CD4-positive, alpha-beta memory T cell (primary cell): ENCODE results near the gene NADK2. TPM values are rescaled to one million over a fixed set of nuclear protein-coding genes. Genes with fewer than 3 reads are reported as not detected.

Experiments
- CTCF ChIA-PET: fragments of 350-600 bp; sonication (Branson Sonifier 250); formaldehyde crosslinking; loops from one replicate; lab custom pipeline; 2021; ENCODE audit warnings: inconsistent platforms; ENCODE audit not compliant: partially characterized antibody; lab: Charles Lee
- POLR2A ChIA-PET: fragments of 350-600 bp; sonication (Branson Sonifier 250); formaldehyde crosslinking; loops from one replicate; lab custom pipeline; 2021; ENCODE audit not compliant: partially characterized antibody; lab: Charles Lee
- DNase-seq, 5 donors: peaks; one replicate each; pipeline versions ENCODE4 v3.0.0 to v3.0.0-alpha.2; 2020 to 2022; ENCODE audit warnings: mixed read lengths in 1 of 5
- H3K27ac ChIP-seq: one replicate; pipeline ENCODE4 v1.7.0; 2013; ENCODE audit warnings: low read depth, low read length
- H3K27me3 ChIP-seq: 2 replicates; pipeline ENCODE4 v1.7.0; 2013; ENCODE audit warnings: mild to moderate bottlenecking, low read length, moderate library complexity; ENCODE audit not compliant: insufficient read depth
- H3K36me3 ChIP-seq: 2 replicates; pipeline ENCODE4 v1.7.0; 2013; ENCODE audit warnings: mild to moderate bottlenecking, low read length, moderate library complexity; ENCODE audit not compliant: insufficient read depth
- H3K4me1 ChIP-seq: 2 replicates; pipeline ENCODE4 v1.7.0; 2013; ENCODE audit warnings: mild to moderate bottlenecking, low read length, moderate library complexity; ENCODE audit not compliant: insufficient read depth
- H3K4me3 ChIP-seq, 2 donors: one replicate each; pipeline ENCODE4 v1.7.0; 2013; ENCODE audit warnings: low read length in 2 of 2, mild to moderate bottlenecking in 1 of 2
- H3K9me3 ChIP-seq, 2 donors: one replicate each; pipeline ENCODE4 v1.7.0; 2013; ENCODE audit warnings: low read length in 2 of 2, control low read depth in 1 of 2; ENCODE audit not compliant: control insufficient read depth in 1 of 2
- H3K27ac Mint-ChIP-seq, 7 donors: one replicate each; pipeline ENCODE4 v1.8.0; 2020 to 2021; ENCODE audit warnings: mixed read lengths in 7 of 7, mild to moderate bottlenecking in 6 of 7, inconsistent platforms in 3 of 7, moderate library complexity in 3 of 7
- H3K27me3 Mint-ChIP-seq, 2 donors: one replicate each; pipeline ENCODE4 v1.8.0; 2020 to 2021; ENCODE audit warnings: mixed read lengths in 2 of 2
- H3K36me3 Mint-ChIP-seq, 2 donors: one replicate each; pipeline ENCODE4 v1.8.0; 2020 to 2021; ENCODE audit warnings: mixed read lengths in 2 of 2, inconsistent platforms in 1 of 2, mild to moderate bottlenecking in 1 of 2
- H3K4me1 Mint-ChIP-seq, 4 donors: one replicate each; pipeline ENCODE4 v1.8.0; 2020 to 2021; ENCODE audit warnings: mixed read lengths in 4 of 4, mild to moderate bottlenecking in 1 of 4
- H3K4me3 Mint-ChIP-seq, 8 donors: one replicate each; pipeline ENCODE4 v1.8.0; 2020 to 2021; ENCODE audit warnings: mixed read lengths in 8 of 8, mild to moderate bottlenecking in 7 of 8, moderate library complexity in 6 of 8, inconsistent platforms in 3 of 8
- H3K9me3 Mint-ChIP-seq, 8 donors: one replicate each; pipeline ENCODE4 v1.8.0; 2020 to 2021; ENCODE audit warnings: mixed read lengths in 8 of 8, mild to moderate bottlenecking in 5 of 8, inconsistent platforms in 3 of 8, moderate library complexity in 1 of 8
- intact Hi-C: fragments of 100-400 bp; cut with micrococcal nuclease; formaldehyde crosslinking; loops from one replicate; pipeline ENCODE4 v1.15.1; 2023
- polyA plus RNA-seq, 2 donors: library from polyadenylated mRNA; unstranded; fragments of 300-500 nt; fragmentation: Illumina TruSeq; gene quantifications; one replicate each; pipeline ENCODE4 v1.2.3, GENCODE V29; 2021
- total RNA-seq, 2 experiments: library from RNA; stranded (reverse); gene quantifications; one replicate each; pipeline ENCODE4 v1.2.3, GENCODE V29; 2021

Gene NADK2
- total and polyA plus RNA-seq, 4 experiments from 2014 or later: 5.8 to 14.5 (median 11.0) TPM

GRCh38 chr5:36264202-36264760 is 22.6 kb upstream of the NADK2 start:
- H3K27me3 Mint-ChIP-seq: peaks cover 23 to 29% of the 10 kb centered on the region in 2 donors
- ChIA-PET CTCF (interaction anchor here (1.4 to 2.0 kb wide), 3 partner anchors 9 to 244 kb away, joined by 4 to 11 read pairs (median 6); no protein-coding TSS in a partner anchor), POLR2A (no interaction called here)
- no peak overlapping the region for H3K27ac ChIP-seq
- no peaks in the 10 kb centered on the region for H3K4me1 Mint-ChIP-seq
- no peaks in the 10 kb centered on the region for H3K27me3 ChIP-seq
- H3K4me3 Mint-ChIP-seq: no peak overlapping the region
- H3K9me3 ChIP-seq: no peaks in the 10 kb centered on the region
- H3K36me3 ChIP-seq: no peaks in the 10 kb centered on the region
- H3K4me3 ChIP-seq: no peak overlapping the region
- H3K4me1 ChIP-seq: no peaks in the 10 kb centered on the region
- H3K36me3 Mint-ChIP-seq: no peaks in the 10 kb centered on the region
- no peak for DNase-seq
- intact Hi-C loops: no loop called here
- H3K27ac Mint-ChIP-seq: no peak overlapping the region
- no peaks in the 10 kb centered on the region for H3K9me3 Mint-ChIP-seq

- CTCF ChIA-PET: interaction anchor here (1.0 kb wide), 1 partner anchor 20 kb away, joined by 3 read pairs; no protein-coding TSS in a partner anchor
- intact Hi-C loops: no loop called here
These were observed 19.5 kb upstream of the NADK2 start for GRCh38 chr5:36261186-36261585.

GRCh38 chr5:36253575-36253974 is 11.8 kb upstream of the NADK2 start:
- no peak overlapping the region for H3K4me3 Mint-ChIP-seq
- DNase-seq: no peak
- Histone ChIP-seq H3K27ac (no peak overlapping the region), H3K4me3 (no peak overlapping the region), H3K36me3 (no peaks in the 10 kb centered on the region), H3K27me3 (no peaks in the 10 kb centered on the region), H3K9me3 (no peaks in the 10 kb centered on the region), H3K4me1 (no peaks in the 10 kb centered on the region)
- no peaks in the 10 kb centered on the region for H3K4me1 Mint-ChIP-seq
- H3K9me3 Mint-ChIP-seq: no peaks in the 10 kb centered on the region
- no peak overlapping the region for H3K27ac Mint-ChIP-seq
- ChIA-PET POLR2A (no interaction called here), CTCF (interaction anchor here (3.8 kb wide), 1 partner anchor 11 kb away, joined by 21 read pairs; the partner anchor contains the start of gene NADK2)
- intact Hi-C loops: no loop called here
- H3K36me3 Mint-ChIP-seq: no peaks in the 10 kb centered on the region
- peaks cover 9 to 22% of the 10 kb centered on the region in 2 donors for H3K27me3 Mint-ChIP-seq

More at GRCh38 chr5:36261186-36261585, 19.5 kb upstream of the NADK2 start:
- H3K4me1 ChIP-seq: no peaks in the 10 kb centered on the region
- no peak overlapping the region for H3K27ac ChIP-seq
- H3K36me3 ChIP-seq: no peaks in the 10 kb centered on the region
- no peaks in the 10 kb centered on the region for H3K9me3 ChIP-seq
- no peak overlapping the region for H3K4me3 ChIP-seq
- no peaks in the 10 kb centered on the region for H3K9me3 Mint-ChIP-seq
- no peaks in the 10 kb centered on the region for H3K4me1 Mint-ChIP-seq
- no peak overlapping the region for H3K4me3 Mint-ChIP-seq
- DNase-seq: no peak
- no peaks in the 10 kb centered on the region for H3K27me3 ChIP-seq
- H3K36me3 Mint-ChIP-seq: no peaks in the 10 kb centered on the region
- no peak overlapping the region for H3K27ac Mint-ChIP-seq
- POLR2A ChIA-PET: no interaction called here
- H3K27me3 Mint-ChIP-seq: peaks cover 27 to 28% of the 10 kb centered on the region in 2 donors

GRCh38 chr5:36252722-36253365 is 11.1 kb upstream of the NADK2 start:
- no peak overlapping the region for H3K27ac ChIP-seq
- H3K4me1 ChIP-seq: no peaks in the 10 kb centered on the region
- no peaks in the 10 kb centered on the region for H3K36me3 ChIP-seq
- ChIA-PET CTCF (interaction anchor here (3.8 kb wide), 1 partner anchor 11 kb away, joined by 21 read pairs; the partner anchor contains the start of gene NADK2), POLR2A (interaction anchor here (1.0 kb wide), 1 partner anchor 11 kb away, joined by 5 read pairs; the partner anchor contains the start of gene NADK2)
- no peaks in the 10 kb centered on the region for H3K9me3 Mint-ChIP-seq
- no peak overlapping the region for H3K27ac Mint-ChIP-seq
- H3K27me3 ChIP-seq: no peaks in the 10 kb centered on the region
- no peak for DNase-seq
- intact Hi-C loops: no loop called here
- no peaks in the 10 kb centered on the region for H3K36me3 Mint-ChIP-seq
- no peaks in the 10 kb centered on the region for H3K9me3 ChIP-seq
- no peak overlapping the region for H3K4me3 ChIP-seq
- H3K4me3 Mint-ChIP-seq: no peak overlapping the region
- H3K4me1 Mint-ChIP-seq: no peaks in the 10 kb centered on the region
- H3K27me3 Mint-ChIP-seq: peaks cover 6 to 18% of the 10 kb centered on the region in 2 donors

- CTCF ChIA-PET: interaction anchor here (0.9 to 3.8 kb wide), 2 partner anchors 9 to 14 kb away, joined by 3 to 21 read pairs; partner anchors contain the start of gene NADK2
- H3K27me3 ChIP-seq: no peaks in the 10 kb centered on the region
- intact Hi-C loops: no loop called here
- Mint-ChIP-seq H3K4me1 (no peaks in the 10 kb centered on the region), H3K27ac (no peak overlapping the region), H3K4me3 (no peak overlapping the region), H3K27me3 (peaks cover 6 to 16% of the 10 kb centered on the region in 2 donors), H3K9me3 (no peaks in the 10 kb centered on the region), H3K36me3 (no peaks in the 10 kb centered on the region)
- no peaks in the 10 kb centered on the region for H3K9me3 ChIP-seq
- POLR2A ChIA-PET: interaction anchor here (1.6 kb wide), 1 partner anchor 9 kb away, joined by 6 read pairs; the partner anchor contains the start of gene NADK2
- H3K4me1 ChIP-seq: no peaks in the 10 kb centered on the region
- H3K4me3 ChIP-seq: no peak overlapping the region
- H3K36me3 ChIP-seq: no peaks in the 10 kb centered on the region
- no peak overlapping the region for H3K27ac ChIP-seq
- no peak for DNase-seq
These were observed 9.5 kb upstream of the NADK2 start for GRCh38 chr5:36251218-36251617.

- H3K4me3 ChIP-seq: no peak overlapping the region
- ChIA-PET CTCF (interaction anchor here (3.8 kb wide), 1 partner anchor 8 kb away, joined by 21 read pairs; the partner anchor contains the start of gene NADK2), POLR2A (interaction anchor here (1.6 kb wide), 1 partner anchor 8 kb away, joined by 6 read pairs; the partner anchor contains the start of gene NADK2)
- no peaks in the 10 kb centered on the region for H3K9me3 ChIP-seq
- H3K27ac Mint-ChIP-seq: no peak overlapping the region
- no peaks in the 10 kb centered on the region for H3K4me1 Mint-ChIP-seq
- no peak overlapping the region for H3K27ac ChIP-seq
- intact Hi-C loops: no loop called here
- no peaks in the 10 kb centered on the region for H3K36me3 ChIP-seq
- no peak for DNase-seq
- no peaks in the 10 kb centered on the region for H3K4me1 ChIP-seq
- H3K9me3 Mint-ChIP-seq: no peaks in the 10 kb centered on the region
- H3K36me3 Mint-ChIP-seq: no peaks in the 10 kb centered on the region
- no peak overlapping the region for H3K4me3 Mint-ChIP-seq
- no peaks in the 10 kb centered on the region for H3K27me3 ChIP-seq
- H3K27me3 Mint-ChIP-seq: peaks cover 5 to 12% of the 10 kb centered on the region in 2 donors
These were observed 8.7 kb upstream of the NADK2 start for GRCh38 chr5:36250427-36250826.
